Loucy (cell line): ENCODE measurements around the gene CORO2A.

Experiments
- CTCF ChIP-seq: fragments of 200-600 bp; sonication (generic); conservative IDR thresholded peaks from 2 replicates; pipeline ENCODE4 v1.5.1; 2014; ENCODE audit warnings: mild to moderate bottlenecking, antibody characterized with exemption, low read length
- EZH2phosphoT487 ChIP-seq: fragments of 200-600 bp; IDR thresholded peaks from 2 replicates; pipeline ENCODE4 v1.6.1; 2018; ENCODE audit warnings: antibody characterized with exemption, mild to moderate bottlenecking, moderate library complexity, borderline replicate concordance

DNA sequence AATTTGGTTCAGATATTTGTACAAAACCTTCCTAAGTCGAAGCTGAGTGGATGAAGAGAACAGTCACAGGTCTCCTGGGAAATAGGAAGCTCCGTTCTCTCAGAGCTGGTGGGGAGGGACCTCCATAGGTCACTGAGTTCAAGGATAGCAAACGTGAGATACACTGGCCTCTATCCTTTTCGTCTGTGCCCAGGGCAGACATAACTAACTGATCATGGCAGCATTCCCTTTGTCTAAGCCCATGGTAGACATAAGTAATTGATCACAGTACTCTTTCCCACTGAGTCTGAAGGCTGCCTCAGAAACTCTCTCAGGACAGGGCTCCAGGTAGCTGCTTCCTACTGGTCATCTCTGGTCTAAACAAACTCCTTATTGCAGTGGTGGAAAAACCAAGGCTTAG, 12.3 kb upstream of the CORO2A start:
- no peak for TF ChIP-seq CTCF
- TF ChIP-seq EZH2phosphoT487 = no peak
